ENCODE measurements around the gene RPTOR.

Gene RPTOR

DNA sequence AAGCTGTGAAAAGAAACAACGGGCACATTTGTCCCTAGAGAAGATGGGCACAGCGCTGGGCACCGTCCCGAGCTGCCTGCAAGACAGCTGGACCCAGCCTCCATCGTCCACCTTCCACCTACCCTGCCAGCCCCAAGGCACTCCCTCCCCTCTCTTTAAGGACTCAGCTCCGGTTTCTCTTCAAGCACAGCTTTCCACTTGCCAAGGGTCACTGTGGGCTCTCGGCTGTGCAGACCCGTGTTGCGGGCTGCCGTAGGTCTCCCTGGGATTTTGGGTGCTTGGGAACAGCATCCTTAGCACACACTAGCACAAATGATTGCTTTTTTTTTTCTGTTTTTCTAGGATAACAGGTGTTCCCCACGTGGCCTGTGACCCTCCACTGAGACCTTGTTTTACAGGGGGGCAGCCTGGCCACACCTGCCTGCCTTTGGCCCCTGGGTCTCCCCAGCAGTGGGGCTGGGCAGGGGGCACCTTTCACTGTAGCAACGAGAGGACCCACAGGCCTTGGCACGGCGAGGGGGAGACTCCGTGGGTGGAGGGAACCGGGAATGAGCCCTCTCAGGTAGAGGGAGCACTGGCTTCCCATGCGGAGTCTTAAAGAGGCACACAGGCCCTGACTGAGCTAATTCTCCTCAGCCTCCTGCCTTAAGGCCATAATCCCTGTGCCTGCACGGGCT, 448.4 kb downstream of the RPTOR start:
- no peak for FAIRE-seq

GRCh38 chr17:80995131-80995530, 450.5 kb downstream of the RPTOR start:
- no peak for FAIRE-seq

GRCh38 chr17:80996422-80997305, 452.0 kb downstream of the RPTOR start:
- FAIRE-seq: no peak

DNA sequence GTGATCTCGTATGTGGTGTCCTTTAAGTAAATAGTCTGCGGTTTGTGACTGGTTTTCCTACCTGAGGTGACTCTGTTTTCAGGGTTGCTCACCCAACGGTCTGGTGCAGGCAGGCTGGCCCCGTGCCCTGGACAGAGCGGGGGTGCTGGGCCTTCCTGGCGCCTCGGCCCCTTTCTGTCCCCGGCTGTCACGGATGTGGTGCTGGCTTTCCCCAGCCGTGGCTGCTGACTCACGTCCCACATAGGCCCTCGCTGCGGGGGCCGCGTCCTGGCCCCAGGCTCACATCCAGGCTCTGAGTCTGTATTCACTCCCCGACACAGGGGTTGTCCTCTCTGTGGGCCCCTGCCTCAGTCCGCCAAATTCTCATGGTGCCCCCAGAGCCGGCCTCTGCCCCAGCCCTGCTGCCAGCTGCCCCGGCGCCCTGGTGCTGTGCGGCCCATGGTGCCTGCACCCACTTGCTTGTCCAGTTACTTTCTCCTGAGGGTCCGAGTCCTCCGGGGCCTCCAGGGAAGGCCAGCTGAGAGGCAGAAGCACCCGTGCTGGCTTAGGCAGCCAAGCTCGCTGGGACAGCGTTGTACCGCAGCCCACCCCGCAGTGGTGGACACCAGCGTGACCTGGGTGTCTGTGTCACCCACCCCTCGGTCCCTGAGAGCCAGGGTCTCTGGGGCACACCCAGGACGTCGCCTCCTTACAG, 452.9 kb downstream of the RPTOR start:
- no peak for FAIRE-seq

DNA sequence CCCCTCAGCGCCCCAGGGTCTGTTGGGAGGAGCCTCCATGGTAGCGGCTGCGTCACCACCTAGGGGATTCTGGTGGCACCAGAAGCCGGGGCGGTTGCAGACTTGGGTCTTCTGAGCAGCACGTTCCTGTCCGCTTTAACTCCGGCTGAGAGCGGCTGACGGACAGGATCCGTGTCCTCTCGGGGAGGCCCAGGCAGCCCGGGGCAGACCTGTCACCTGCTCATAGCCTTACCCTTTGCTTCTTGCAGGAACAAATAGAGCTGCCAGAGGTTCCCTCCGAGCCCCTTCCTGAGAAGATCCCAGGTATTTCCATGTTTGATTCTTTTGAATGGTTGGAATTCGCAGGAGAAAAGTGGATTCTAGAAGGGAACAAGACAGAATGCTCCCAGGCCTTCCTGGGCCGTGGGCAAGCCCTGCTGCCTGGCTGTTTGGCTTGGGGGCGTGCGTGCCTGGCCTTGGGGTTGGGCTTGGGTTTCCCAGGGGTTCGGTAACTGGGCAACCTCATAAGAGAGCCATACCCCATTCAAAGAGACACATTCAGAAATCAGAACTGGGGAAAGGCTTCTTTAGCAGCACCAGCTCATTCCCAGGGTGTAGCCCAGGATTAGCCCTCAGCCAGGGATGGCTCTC, 453.6 kb downstream of the RPTOR start:
- FAIRE-seq: no peak

- no peak for FAIRE-seq
Observed at GRCh38 chr17:80998748-80999535, 454.3 kb downstream of the RPTOR start.

DNA sequence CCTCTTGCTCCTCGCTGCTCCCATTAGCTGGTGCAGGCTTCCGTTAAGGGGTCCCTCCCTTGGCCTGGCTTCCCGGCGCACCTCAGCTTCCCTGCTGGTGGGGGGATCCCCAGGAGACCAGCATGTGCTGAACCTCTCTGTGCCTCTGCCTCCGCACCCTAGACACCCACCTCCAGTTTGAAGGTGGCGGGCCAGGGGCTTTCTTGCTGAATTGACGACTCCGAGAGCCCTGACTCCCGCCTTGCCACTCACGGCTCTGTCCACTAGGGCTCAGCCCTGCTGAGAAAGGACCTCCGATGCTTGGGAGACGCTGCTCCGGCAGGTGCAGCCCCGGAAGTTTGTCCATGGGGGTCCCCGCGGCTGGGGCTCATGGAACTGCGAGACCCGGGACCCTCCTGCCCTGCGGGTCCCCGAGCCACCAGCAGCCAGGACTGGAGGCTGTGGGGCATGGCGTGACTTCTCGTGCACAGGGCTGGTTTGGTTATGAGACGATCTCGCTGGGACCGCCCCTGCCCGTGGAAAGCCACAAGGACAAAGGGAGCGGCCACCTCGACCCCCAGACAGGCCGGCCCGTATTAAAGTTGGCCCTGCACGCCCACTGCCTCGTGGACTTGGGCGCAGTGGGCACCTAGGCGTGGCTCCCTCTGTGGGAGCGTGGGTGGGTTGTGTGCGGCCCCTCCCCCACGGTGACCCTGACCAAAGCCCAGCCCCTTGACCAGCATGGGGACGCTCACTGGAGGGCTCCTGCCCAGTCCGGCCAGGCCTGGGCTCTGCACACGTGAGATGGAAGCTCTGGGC, 455.1 kb downstream of the RPTOR start:
- FAIRE-seq: no peak

- FAIRE-seq: no peak
Observed at GRCh38 chr17:81000334-81000630, 455.6 kb downstream of the RPTOR start.

DNA sequence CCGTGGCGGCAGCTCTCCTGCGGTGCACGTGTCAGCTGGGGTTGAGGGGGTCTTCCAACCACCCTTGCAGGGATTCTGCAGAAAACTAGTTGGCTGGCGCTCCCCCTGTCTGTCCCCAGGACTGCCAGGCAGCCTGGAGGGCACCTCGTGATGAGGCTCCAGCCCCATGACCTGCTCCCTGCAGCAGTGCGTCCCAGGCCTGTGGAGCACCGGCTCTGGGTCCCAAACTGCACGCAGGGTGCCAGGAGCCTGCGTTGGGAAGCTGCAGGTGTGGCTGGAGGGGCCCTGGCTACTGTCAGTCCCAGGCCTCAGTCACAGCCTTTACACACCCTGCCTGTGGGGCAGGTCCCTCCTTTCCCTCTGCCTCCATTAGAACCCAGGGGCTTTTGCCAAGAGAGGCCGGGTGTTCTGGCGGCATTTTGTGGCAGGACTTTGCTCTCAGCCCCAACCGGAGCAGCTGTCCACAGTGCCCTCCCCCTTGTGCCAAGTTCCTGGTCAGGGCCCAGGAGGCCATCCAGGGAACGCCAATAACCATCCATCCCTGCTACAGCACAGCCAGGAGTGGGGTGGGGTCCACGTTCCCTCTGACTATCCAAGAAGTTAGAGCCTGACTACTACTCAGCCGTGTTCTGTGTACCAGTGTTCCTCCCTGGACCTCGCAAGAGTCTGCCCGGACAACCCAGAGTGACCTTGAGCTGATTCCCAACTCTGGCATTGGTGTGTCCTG, 456.2 kb downstream of the RPTOR start:
- no peak for FAIRE-seq

DNA sequence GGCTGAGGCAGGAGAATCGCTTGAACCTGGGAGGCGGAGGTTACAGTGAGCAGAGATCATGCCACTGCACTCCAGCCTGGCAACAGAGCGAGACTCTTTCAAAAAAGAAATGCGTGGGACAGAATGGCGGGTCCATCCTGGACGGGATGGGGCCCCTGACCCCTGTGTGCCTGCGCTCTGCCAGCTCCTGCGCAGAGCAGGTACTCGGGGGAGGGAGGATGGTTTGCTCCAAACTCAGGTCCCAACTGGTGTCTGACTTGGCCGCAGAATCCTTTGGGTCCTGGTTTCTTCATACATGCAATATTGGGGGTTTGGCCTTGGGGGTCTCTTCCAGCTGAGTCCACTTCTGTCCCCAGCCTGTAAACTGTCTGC, 457.4 kb downstream of the RPTOR start:
- FAIRE-seq: no peak

DNA sequence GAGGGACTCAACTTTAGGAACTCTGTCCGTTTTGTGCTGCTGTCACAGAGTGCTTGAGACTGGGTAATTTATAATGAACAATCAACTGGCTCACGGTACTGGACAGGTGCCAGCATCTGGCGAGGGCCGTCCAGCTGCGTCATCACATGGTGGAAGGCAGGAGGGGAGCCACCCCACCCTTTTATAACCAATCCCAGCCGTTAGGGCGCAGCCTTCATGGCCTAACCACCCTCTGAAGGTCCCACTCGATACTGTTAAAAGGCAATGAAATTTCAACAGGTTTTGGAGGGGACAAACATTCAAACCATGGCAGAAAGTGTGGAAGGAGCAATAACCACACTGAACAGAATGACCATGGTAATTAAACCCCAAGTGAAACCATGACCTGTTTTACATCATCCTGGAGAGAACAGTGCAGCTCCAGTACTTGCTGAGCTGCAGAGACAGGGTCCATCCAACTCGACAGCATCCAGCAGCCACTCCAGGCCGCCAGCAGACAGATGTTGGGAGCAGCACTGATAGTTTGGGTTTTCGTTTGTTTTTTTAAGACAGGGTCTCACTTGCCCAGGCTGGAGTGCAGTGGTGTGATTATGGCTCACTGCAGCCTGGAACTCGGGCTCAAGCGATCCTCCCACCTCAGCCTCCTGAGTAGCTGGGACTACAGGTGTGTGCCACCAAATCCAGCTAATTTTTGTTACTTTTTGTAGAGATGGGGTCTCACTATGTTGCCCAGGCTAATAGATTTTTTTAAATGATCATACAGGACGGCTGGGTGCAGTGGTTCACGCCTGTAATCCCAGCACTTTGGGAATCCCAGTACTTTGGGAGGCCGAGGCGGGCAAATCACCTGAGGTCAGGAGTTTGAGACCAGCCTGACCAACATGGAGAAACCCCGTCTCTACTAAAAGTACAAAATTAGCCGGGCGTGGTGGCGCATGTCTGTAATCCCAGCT, 458.0 kb downstream of the RPTOR start:
- no peak for FAIRE-seq

- no peak for FAIRE-seq
Observed at GRCh38 chr17:81003711-81004475, 459.3 kb downstream of the RPTOR start.

DNA sequence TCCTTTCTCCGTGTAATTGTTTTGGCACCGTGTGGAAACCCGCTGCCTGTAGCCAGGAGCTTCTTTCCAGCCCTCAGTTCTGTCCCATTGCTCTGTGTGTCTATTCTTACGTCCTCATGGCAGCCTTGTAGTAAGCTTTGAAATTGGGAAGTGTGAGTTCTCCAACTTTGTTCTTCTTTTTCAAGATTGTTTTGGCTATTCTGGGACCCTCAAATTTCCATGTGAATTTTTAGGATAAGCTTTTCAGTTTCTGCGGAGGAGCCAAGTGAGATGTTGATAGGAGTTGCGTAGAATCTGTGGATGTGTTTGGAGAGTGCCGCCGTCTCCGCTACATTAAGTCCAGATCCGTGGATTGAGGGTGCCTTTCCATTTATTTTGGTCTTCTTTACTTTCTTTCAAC, 462.3 kb downstream of the RPTOR start:
- no peak for FAIRE-seq

DNA sequence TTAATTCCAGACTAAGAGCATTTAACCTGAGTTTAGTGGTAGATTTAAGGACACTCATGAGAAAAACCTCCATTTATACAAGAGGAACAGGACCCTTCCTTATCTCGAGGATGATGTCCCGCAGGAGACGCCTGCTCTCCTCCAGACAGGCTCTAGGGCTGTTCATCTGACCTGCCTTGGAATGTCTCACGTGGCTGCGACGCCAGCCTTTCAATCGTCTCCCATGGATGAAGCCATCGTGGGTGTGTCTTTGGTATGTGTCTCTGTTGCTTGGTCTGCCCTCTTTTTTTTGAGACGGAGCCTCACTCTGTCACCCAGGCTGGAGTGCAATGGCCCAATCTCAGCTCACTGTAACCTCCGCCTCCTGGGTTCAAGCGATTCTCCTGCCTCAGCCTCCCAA, 463.5 kb downstream of the RPTOR start:
- no peak for FAIRE-seq

GRCh38 chr17:81009136-81009535, 464.5 kb downstream of the RPTOR start:
- no peak for FAIRE-seq

DNA sequence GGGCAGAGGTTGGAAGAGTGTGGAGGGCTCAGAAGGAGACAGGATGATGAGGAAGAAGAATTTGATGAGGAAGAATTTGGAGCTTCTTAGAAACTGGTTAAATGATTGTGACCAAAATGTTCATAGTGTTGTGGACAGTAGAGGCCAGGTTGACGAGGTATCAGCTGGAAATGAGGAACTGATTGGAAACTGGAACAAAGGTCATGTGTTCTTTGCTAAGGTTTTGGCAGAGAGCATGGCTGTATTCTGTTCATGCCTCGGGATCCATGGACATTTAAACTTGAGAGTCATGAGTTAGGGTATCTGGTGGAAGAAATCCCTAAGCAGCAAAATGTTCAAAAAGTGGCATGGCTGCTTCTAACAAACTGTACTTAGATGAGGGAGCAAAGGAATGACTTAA, 466.3 kb downstream of the RPTOR start:
- no peak for FAIRE-seq

DNA sequence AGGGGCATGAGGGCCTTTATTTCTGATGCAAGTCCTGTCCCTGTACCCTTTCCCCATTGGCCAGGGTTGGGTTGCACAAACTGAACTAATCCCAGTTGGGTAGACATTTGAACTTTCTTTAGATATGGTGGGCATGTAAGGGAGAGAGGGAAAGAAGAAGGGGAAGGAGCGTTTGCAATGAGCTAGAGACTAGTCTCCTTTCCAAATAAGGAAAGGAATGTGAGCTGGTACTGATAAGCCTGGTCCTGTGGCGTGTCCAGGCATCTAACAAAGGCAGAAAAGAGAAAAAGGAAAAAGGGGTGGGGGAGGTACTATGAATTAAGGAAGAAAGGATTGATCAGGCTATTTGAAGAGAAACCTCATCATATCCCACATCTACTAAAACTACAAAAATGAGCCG, 467.3 kb downstream of the RPTOR start:
- no peak for FAIRE-seq

- FAIRE-seq: no peak
Observed at GRCh38 chr17:81012574-81013447, 468.2 kb downstream of the RPTOR start.
